ENCODE data around the gene PHC2.

The PHC2 gene, protein sequence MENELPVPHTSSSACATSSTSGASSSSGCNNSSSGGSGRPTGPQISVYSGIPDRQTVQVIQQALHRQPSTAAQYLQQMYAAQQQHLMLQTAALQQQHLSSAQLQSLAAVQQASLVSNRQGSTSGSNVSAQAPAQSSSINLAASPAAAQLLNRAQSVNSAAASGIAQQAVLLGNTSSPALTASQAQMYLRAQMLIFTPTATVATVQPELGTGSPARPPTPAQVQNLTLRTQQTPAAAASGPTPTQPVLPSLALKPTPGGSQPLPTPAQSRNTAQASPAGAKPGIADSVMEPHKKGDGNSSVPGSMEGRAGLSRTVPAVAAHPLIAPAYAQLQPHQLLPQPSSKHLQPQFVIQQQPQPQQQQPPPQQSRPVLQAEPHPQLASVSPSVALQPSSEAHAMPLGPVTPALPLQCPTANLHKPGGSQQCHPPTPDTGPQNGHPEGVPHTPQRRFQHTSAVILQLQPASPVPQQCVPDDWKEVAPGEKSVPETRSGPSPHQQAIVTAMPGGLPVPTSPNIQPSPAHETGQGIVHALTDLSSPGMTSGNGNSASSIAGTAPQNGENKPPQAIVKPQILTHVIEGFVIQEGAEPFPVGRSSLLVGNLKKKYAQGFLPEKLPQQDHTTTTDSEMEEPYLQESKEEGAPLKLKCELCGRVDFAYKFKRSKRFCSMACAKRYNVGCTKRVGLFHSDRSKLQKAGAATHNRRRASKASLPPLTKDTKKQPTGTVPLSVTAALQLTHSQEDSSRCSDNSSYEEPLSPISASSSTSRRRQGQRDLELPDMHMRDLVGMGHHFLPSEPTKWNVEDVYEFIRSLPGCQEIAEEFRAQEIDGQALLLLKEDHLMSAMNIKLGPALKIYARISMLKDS

DNA sequence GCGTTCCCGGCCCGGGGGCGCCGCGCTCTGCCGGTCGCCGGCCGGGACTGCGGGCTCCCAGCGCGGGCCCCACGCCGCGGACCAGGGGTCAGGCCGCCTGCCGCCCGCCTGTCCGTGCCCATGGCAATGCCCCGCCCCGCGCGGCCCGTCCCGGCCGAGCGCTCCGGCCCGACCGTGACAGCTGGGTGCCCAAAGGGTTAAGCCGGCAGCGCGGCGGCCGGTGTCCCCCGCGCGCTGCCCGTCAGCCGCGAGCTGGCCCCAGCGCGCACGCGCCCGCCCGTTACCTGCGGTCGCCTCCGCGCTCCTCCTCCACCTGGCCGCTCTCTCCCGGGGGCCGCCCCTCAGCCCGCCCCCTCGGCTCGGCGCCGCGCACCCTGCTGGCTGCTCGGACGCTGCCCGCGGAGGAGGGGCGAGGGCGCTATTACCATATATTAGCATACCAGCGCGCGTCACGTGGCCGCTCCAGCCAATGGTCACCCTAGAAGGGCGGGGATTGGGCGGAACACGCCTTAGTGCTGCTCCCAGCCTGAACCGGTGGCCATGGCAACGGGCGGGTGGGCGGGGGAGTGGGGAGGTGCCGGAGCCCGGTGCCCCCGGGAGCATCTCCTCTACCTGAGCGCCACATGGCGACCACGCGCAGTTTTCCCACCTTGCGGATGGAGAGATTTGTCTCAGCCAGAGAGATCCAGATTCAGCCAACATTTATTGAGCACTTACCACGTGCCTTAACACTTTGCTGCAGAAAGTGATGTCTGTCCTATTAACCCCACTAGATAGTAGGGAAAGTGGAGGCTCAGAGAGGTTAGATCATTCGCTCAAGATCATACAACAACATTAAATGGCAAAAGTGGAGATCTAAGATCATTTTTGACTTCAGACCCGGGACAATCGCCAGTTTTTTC, at the start of gene PHC2:
PHC2 (minus strand) TSS at position 404 of the 902 bp plus-strand sequence. CDS start 55,556 bp downstream, outside the sequence.
- Histone ChIP-seq H3K4me1 (ENCODE audit: control insufficient read depth in 1 of 2, insufficient read depth in 2 of 2, low read length in 2 of 2) (peaks cover 3 to 15% of the 10 kb centered on the region in 2 donors), H3K36me3 (ENCODE audit: control insufficient read depth in 1 of 2, insufficient read depth in 2 of 2, low read length in 2 of 2) (no peaks in the 10 kb centered on the region), H3K9me3 (ENCODE audit: control insufficient read depth in 1 of 2, low read length in 2 of 2) (no peaks in the 10 kb centered on the region), H3K27me3 (ENCODE audit: low read depth, low read length) (no peaks in the 10 kb centered on the region), H3K4me3 (ENCODE audit: low read depth in 1 of 2, low read length in 2 of 2) (peak within 1 kb of the TSS; percentile 67 to 70), H3K27ac (ENCODE audit: low read length) (no peak within 1 kb of the TSS)

DNA sequence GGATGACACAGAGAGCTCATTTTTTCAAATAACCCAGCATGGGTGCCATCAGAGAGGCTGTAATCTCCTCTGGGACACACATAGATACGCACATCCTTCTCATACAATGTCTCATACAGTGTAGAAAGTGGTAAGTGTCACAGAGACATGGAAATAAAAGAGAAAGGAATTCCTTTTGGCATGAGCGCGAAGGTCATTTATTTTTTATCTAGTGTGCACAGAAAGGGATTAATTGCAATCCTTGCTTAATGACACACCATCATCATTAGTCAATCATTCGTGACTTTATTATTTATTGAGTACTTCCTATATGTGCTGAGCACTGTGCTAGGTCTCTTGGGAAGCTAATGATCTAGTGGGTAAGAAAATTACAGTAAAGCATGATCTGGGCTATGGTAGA, 46.6 kb upstream of the PHC2 start:
- H3K27me3 ChIP-seq (ENCODE audit: low read depth, low read length), result no peaks in the 10 kb centered on the region
- peaks cover 4 to 11% of the 10 kb centered on the region in 2 donors for H3K4me1 ChIP-seq (ENCODE audit: control insufficient read depth in 1 of 2, insufficient read depth in 2 of 2, low read length in 2 of 2)
- no peaks in the 10 kb centered on the region for H3K9me3 ChIP-seq (ENCODE audit: control insufficient read depth in 1 of 2, low read length in 2 of 2)
- H3K27ac ChIP-seq (ENCODE audit: low read length), result no peak overlapping the region
- no peak overlapping the region for H3K4me3 ChIP-seq (ENCODE audit: low read depth in 1 of 2, low read length in 2 of 2)
- peaks cover 0 to 17% of the 10 kb centered on the region in 2 donors for H3K36me3 ChIP-seq (ENCODE audit: control insufficient read depth in 1 of 2, insufficient read depth in 2 of 2, low read length in 2 of 2)

DNA sequence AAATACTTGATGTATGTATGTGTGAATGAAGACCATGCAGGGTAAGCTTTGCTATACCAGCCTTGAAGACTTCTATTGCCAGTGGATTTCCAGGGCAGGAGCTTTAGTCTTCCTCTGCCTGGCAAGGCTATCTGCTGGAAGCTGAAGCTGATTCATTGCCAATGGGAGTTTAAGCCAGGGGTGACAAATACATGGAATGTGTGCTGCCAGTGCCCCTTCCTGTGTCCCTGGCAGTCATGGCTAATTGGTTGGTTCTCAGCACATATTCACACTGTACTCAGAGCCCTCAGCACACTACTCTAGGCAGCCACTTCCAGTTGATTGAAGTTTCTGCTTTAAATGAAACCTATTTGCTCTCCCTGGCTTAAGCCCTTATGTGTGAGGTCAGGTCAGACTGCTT, 43.0 kb upstream of the PHC2 start:
- Histone ChIP-seq H3K36me3 (ENCODE audit: control insufficient read depth in 1 of 2, insufficient read depth in 2 of 2, low read length in 2 of 2) (peaks cover 0 to under 1% of the 10 kb centered on the region in 2 donors), H3K27me3 (ENCODE audit: low read depth, low read length) (no peaks in the 10 kb centered on the region), H3K4me3 (ENCODE audit: low read depth in 1 of 2, low read length in 2 of 2) (no peak overlapping the region), H3K27ac (ENCODE audit: low read length) (no peak overlapping the region), H3K9me3 (ENCODE audit: control insufficient read depth in 1 of 2, low read length in 2 of 2) (no peaks in the 10 kb centered on the region), H3K4me1 (ENCODE audit: control insufficient read depth in 1 of 2, insufficient read depth in 2 of 2, low read length in 2 of 2) (peaks cover 4 to 28% of the 10 kb centered on the region in 2 donors)

DNA sequence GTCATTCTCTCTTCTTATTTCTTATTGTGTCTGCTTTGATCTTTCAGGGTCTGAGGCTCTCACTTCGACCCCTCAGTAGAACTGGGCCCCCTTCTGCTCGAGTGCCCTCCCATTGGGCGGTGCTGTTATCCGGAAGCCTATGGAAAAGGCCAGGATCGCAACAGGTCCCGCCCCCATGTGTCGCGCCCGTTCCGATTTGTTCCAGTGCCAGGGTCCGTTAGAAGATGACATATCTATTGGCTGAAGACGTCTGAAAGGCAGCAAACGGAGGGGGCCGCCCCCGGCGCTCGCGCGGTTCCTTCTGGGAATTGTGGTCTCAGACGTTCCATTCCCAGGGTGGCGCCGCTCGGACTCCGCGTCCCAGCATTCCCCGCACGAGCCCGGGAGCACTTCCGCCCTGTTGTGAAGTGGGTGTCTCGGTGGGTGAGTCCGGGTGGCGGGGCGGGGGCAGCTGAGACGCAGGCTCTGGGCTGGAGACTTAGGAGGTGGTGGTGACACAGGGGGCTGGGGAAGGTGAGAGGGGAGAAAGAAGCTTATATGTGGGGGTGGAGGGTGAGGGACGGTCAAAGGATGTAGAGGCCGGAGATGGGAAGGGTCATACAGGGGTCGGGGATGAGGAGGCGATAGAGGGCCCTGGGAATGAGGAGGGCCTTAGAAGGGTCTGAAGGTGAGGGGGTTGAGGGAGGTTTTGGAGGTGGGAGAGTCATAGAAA, 41.5 kb upstream of the PHC2 start, which contains the start of gene ZSCAN20:
ZSCAN20 (plus strand) TSS at position 377 of the 712 bp plus-strand sequence. CDS start 6,644 bp downstream, outside the sequence.
- H3K27ac ChIP-seq (ENCODE audit: low read length), result peak within 1 kb of the TSS; percentile 82
- H3K4me1 ChIP-seq (ENCODE audit: control insufficient read depth in 1 of 2, insufficient read depth in 2 of 2, low read length in 2 of 2), result peaks cover 4 to 28% of the 10 kb centered on the region in 2 donors
- no peaks in the 10 kb centered on the region for H3K27me3 ChIP-seq (ENCODE audit: low read depth, low read length)
- H3K36me3 ChIP-seq (ENCODE audit: control insufficient read depth in 1 of 2, insufficient read depth in 2 of 2, low read length in 2 of 2), result no peaks in the 10 kb centered on the region
- H3K9me3 ChIP-seq (ENCODE audit: control insufficient read depth in 1 of 2, low read length in 2 of 2), result no peaks in the 10 kb centered on the region
- peak within 1 kb of the TSS; percentile 69 to 81 for H3K4me3 ChIP-seq (ENCODE audit: low read depth in 1 of 2, low read length in 2 of 2)

DNA sequence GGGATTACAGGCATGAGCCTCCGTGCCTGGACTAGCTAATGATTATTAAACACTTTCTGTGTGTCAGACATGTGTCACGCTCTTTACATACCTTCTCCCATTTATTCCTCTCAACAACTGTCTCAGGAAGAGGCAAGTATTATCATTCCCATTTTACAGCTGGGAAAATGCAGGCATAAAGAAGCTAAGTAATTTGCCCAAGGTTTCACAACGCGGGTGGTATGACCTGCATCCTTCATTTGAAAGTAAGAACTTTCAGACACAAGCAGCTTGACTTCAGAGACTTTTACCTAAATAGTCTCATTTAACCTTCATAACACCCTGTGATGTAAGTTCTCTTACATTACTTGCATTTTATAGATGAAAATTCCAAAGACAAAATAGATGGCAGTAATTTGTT, 40.5 kb upstream of the PHC2 start:
- no peak overlapping the region for H3K4me3 ChIP-seq (ENCODE audit: low read depth in 1 of 2, low read length in 2 of 2)
- peaks cover 4 to 31% of the 10 kb centered on the region in 2 donors for H3K4me1 ChIP-seq (ENCODE audit: control insufficient read depth in 1 of 2, insufficient read depth in 2 of 2, low read length in 2 of 2)
- peak overlapping the region; percentile 80 for H3K27ac ChIP-seq (ENCODE audit: low read length)
- H3K36me3 ChIP-seq (ENCODE audit: control insufficient read depth in 1 of 2, insufficient read depth in 2 of 2, low read length in 2 of 2), result no peaks in the 10 kb centered on the region
- no peaks in the 10 kb centered on the region for H3K9me3 ChIP-seq (ENCODE audit: control insufficient read depth in 1 of 2, low read length in 2 of 2)
- no peaks in the 10 kb centered on the region for H3K27me3 ChIP-seq (ENCODE audit: low read depth, low read length)

DNA sequence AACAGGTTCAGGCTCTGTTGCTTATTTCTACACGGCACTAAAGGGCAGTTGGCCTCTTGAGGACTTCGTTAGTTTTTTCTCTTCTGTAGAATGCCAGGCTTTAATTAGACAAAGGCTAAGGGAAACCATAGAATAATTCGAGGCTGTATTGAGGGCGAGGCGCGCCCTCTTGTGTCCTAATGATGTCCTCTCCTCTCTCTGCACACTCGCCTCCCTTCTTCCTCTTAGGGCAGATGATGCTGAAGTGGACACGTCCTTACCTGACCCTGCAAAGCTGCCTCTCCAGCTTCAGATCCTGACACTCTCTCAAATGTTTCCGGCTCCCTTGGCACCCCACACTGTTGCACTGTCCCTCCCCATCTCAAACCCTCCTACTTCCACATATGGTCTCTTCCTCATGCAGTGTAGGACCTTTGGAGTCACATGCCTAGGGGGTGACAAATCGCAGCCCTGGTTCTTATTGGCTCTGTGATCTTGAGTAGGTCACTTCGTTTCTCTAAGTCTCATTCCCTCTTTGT, 39.7 kb upstream of the PHC2 start:
- no peaks in the 10 kb centered on the region for H3K36me3 ChIP-seq (ENCODE audit: control insufficient read depth in 1 of 2, insufficient read depth in 2 of 2, low read length in 2 of 2)
- H3K4me3 ChIP-seq (ENCODE audit: low read depth in 1 of 2, low read length in 2 of 2), result no peak overlapping the region
- H3K4me1 ChIP-seq (ENCODE audit: control insufficient read depth in 1 of 2, insufficient read depth in 2 of 2, low read length in 2 of 2), result peaks cover 4 to 35% of the 10 kb centered on the region in 2 donors
- H3K9me3 ChIP-seq (ENCODE audit: control insufficient read depth in 1 of 2, low read length in 2 of 2), result no peaks in the 10 kb centered on the region
- peak overlapping the region; percentile 20 for H3K27ac ChIP-seq (ENCODE audit: low read length)
- H3K27me3 ChIP-seq (ENCODE audit: low read depth, low read length), result no peaks in the 10 kb centered on the region

DNA sequence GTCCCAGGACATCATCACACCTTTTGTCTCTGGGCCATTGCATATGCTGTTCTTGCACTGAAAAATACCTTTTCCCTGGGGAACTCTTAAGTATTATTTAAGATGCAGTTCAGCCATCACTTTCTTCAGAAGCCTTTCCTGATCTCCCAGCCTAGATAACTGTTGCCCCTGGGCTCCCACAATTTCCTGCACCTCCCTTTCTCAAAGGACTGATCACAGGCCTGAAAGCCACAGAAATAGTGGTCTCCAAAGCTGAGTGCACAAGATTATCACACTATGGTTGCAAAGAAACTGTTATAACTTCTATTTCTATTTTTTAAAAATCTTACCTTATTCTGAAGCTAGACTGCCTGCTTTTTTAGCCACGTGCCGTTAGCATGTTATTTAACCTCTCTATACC, 38.8 kb upstream of the PHC2 start:
- no peaks in the 10 kb centered on the region for H3K9me3 ChIP-seq (ENCODE audit: control insufficient read depth in 1 of 2, low read length in 2 of 2)
- H3K27me3 ChIP-seq (ENCODE audit: low read depth, low read length), result no peaks in the 10 kb centered on the region
- no peaks in the 10 kb centered on the region for H3K36me3 ChIP-seq (ENCODE audit: control insufficient read depth in 1 of 2, insufficient read depth in 2 of 2, low read length in 2 of 2)
- H3K4me3 ChIP-seq (ENCODE audit: low read depth in 1 of 2, low read length in 2 of 2), result no peak overlapping the region
- peaks cover 4 to 35% of the 10 kb centered on the region in 2 donors for H3K4me1 ChIP-seq (ENCODE audit: control insufficient read depth in 1 of 2, insufficient read depth in 2 of 2, low read length in 2 of 2)
- H3K27ac ChIP-seq (ENCODE audit: low read length), result no peak overlapping the region

DNA sequence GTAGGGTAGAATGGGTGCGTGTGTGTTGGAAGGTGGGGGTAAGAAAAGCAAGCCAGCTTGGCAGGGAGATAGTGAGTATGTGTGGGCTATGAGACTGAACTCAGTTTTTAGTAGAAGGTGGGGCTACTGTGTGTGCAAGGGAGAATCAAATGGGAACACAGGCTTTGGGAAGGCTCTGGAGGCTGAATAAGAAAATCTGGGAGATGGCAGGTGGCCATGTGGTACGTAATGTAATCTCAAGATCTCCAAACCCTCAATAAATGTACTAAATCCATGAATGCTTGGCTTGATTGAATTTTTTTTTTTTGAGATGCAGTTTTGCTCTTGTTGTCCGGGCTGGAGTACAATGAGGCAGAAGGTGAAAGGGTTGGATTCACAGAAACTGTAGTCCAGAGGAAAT, 38.1 kb upstream of the PHC2 start:
- Histone ChIP-seq H3K4me3 (ENCODE audit: low read depth in 1 of 2, low read length in 2 of 2) (no peak overlapping the region), H3K4me1 (ENCODE audit: control insufficient read depth in 1 of 2, insufficient read depth in 2 of 2, low read length in 2 of 2) (peaks cover 4 to 35% of the 10 kb centered on the region in 2 donors), H3K36me3 (ENCODE audit: control insufficient read depth in 1 of 2, insufficient read depth in 2 of 2, low read length in 2 of 2) (no peaks in the 10 kb centered on the region), H3K9me3 (ENCODE audit: control insufficient read depth in 1 of 2, low read length in 2 of 2) (no peaks in the 10 kb centered on the region), H3K27ac (ENCODE audit: low read length) (no peak overlapping the region), H3K27me3 (ENCODE audit: low read depth, low read length) (no peaks in the 10 kb centered on the region)

DNA sequence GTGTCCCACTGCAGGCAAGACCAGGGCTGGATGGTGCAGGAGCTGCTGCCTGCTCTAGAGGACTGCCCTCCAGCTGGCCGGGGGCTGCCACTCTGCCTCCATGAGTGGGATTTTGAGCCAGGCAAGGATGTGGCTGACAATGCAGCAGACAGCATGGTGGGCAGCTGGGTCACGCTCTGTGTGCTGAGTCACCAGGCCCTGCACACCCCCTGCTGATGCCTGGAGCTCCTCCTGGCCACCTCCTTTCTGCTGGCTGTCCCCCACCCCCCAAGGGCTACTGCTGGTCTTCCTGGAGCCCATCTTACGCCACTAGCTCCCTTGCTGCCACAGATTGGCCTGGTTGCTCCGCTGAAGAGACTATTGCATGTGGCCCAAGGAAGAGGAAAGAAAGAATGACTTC, 37.6 kb upstream of the PHC2 start:
- Histone ChIP-seq H3K4me1 (ENCODE audit: control insufficient read depth in 1 of 2, insufficient read depth in 2 of 2, low read length in 2 of 2) (peaks cover 4 to 35% of the 10 kb centered on the region in 2 donors), H3K9me3 (ENCODE audit: control insufficient read depth in 1 of 2, low read length in 2 of 2) (no peaks in the 10 kb centered on the region), H3K27ac (ENCODE audit: low read length) (no peak overlapping the region), H3K27me3 (ENCODE audit: low read depth, low read length) (no peaks in the 10 kb centered on the region), H3K36me3 (ENCODE audit: control insufficient read depth in 1 of 2, insufficient read depth in 2 of 2, low read length in 2 of 2) (no peaks in the 10 kb centered on the region), H3K4me3 (ENCODE audit: low read depth in 1 of 2, low read length in 2 of 2) (no peak overlapping the region)

DNA sequence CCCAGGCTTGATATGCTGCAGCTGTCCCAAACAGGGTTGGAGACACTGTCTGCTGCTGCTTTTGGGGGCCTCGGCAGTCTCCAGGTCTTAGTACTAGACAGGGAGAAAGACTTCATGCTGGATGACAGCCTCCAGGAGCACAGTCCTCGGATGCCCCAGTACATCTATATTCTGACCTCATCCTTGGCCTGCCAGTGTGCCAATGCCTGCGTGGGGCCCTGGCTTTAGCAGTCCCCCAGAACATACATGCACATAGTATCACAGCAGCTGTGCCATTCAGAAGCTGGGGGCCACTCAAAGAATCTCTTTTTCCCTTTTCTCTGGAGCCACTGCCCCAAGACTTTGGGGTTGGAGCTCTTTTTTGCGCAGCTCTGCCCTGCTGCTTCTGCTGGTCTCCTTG, 37.1 kb upstream of the PHC2 start:
- H3K27me3 ChIP-seq (ENCODE audit: low read depth, low read length), result no peaks in the 10 kb centered on the region
- peaks cover 1 to 30% of the 10 kb centered on the region in 2 donors for H3K4me1 ChIP-seq (ENCODE audit: control insufficient read depth in 1 of 2, insufficient read depth in 2 of 2, low read length in 2 of 2)
- H3K27ac ChIP-seq (ENCODE audit: low read length), result no peak overlapping the region

More for the DNA sequence above, 37.1 kb upstream of the PHC2 start:
- Histone ChIP-seq H3K36me3 (ENCODE audit: control insufficient read depth in 1 of 2, insufficient read depth in 2 of 2, low read length in 2 of 2) (no peaks in the 10 kb centered on the region), H3K4me3 (ENCODE audit: low read depth in 1 of 2, low read length in 2 of 2) (no peak overlapping the region), H3K9me3 (ENCODE audit: control insufficient read depth in 1 of 2, low read length in 2 of 2) (no peaks in the 10 kb centered on the region)
